Caco-2 (cell line): ENCODE data around the gene GCN1. TPM values are rescaled to one million over a fixed set of nuclear protein-coding genes. Genes with fewer than 3 reads are reported as not detected.

ENCODE experiments used
- BruUV-seq: library from RNA; stranded (reverse); fragments of 400-500 nt; replicated peaks from 2 replicates; lab custom pipeline; 2021; lab: Mats Ljungman, UMichigan
- CTCF ChIA-PET: fragments of 300-600 bp; sonication (Branson Sonifier 250); formaldehyde crosslinking; loops from one replicate; lab custom pipeline; 2022; ENCODE audit warnings: antibody characterized with exemption; lab: Charles Lee
- POLR2A ChIA-PET: fragments of 300-600 bp; sonication (Branson Sonifier 250); formaldehyde crosslinking; loops from one replicate; lab custom pipeline; 2022; ENCODE audit warnings: antibody characterized with exemption; lab: Charles Lee
- DNase-seq, 2 experiments: peaks; one replicate each; pipeline versions ENCODE4 v3.0.0 to v3.0.0-alpha.2; 2020 to 2022
- H3K27me3 ChIP-seq: replicated peaks from 2 replicates; pipeline ENCODE4 v1.6.0; 2011; ENCODE audit warnings: low read length; ENCODE audit not compliant: control insufficient read depth, insufficient read depth
- H3K36me3 ChIP-seq: 2 replicates; pipeline ENCODE4 v1.5.1; 2011; ENCODE audit warnings: low read length; ENCODE audit not compliant: control insufficient read depth, insufficient read depth
- H3K4me1 ChIP-seq: fragments of 250-450 bp; sonication (Bioruptor Pico); 2 replicates; pipeline ENCODE4 v1.5.1; 2020; ENCODE audit warnings: mild to moderate bottlenecking
- H3K4me3 ChIP-seq: 2 replicates; pipeline ENCODE4 v1.5.1; 2011; ENCODE audit warnings: low read depth, mild to moderate bottlenecking, control low read depth, low read length
- H3K9me3 ChIP-seq: fragments of 250-450 bp; sonication (Bioruptor Pico); 2 replicates; pipeline ENCODE4 v1.5.1; 2020; ENCODE audit warnings: mild to moderate bottlenecking, moderate library complexity
- H3K27ac Mint-ChIP-seq: one replicate; pipeline ENCODE4 v1.8.0; 2022; ENCODE audit warnings: mixed read lengths; ENCODE audit not compliant: unreplicated experiment
- H3K27me3 Mint-ChIP-seq: one replicate; pipeline ENCODE4 v1.8.0; 2022; ENCODE audit warnings: mixed read lengths; ENCODE audit not compliant: insufficient read depth, unreplicated experiment
- H3K36me3 Mint-ChIP-seq: one replicate; pipeline ENCODE4 v1.8.0; 2022; ENCODE audit warnings: mild to moderate bottlenecking, mixed read lengths; ENCODE audit not compliant: insufficient read depth, unreplicated experiment
- H3K4me1 Mint-ChIP-seq: one replicate; pipeline ENCODE4 v1.8.0; 2022; ENCODE audit warnings: low read depth, mixed read lengths; ENCODE audit not compliant: unreplicated experiment
- H3K4me3 Mint-ChIP-seq: one replicate; pipeline ENCODE4 v1.8.0; 2022; ENCODE audit warnings: mild to moderate bottlenecking, moderate library complexity, mixed read lengths; ENCODE audit not compliant: unreplicated experiment
- H3K9me3 Mint-ChIP-seq: one replicate; pipeline ENCODE4 v1.8.0; 2022; ENCODE audit warnings: mixed read lengths; ENCODE audit not compliant: unreplicated experiment
- CTCF ChIP-seq, 2 experiments: fragments of 200-600 bp in 1 of 2; IDR thresholded peaks; 1 replicate in 1 of 2; 2 replicates in 1 of 2; pipeline versions ENCODE4 v1.5.1 to v1.8.0; 2011 to 2022; ENCODE audit warnings: antibody characterized with exemption in 1 of 2, control low read depth in 1 of 2, inconsistent platforms in 1 of 2, low read depth in 1 of 2, low read length in 1 of 2, mild to moderate bottlenecking in 1 of 2, moderate library complexity in 1 of 2; ENCODE audit not compliant: insufficient read depth in 1 of 2, severe bottlenecking in 1 of 2, unreplicated experiment in 1 of 2
- intact Hi-C: fragments of 100-400 bp; cut with micrococcal nuclease; formaldehyde crosslinking; loops from one replicate; pipeline ENCODE4 v1.10.0; 2022; ENCODE audit not compliant: unreplicated experiment
- total RNA-seq: library from RNA; stranded (reverse); gene quantifications from 2 replicates; pipeline ENCODE4 v1.2.3, GENCODE V29; 2022

GCN1 gene
- total RNA-seq, 1 experiment from 2014 or later, result 154 TPM

- H3K36me3 Mint-ChIP-seq, result peaks cover 68% of the 10 kb centered on the region
- POLR2A ChIA-PET, result interaction anchor here (0.5 to 2.6 kb wide), 10 partner anchors 8 to 346 kb away, joined by 3 to 36 read pairs (median 6); partner anchors contain the start of genes RNU4-1, RNU4-2, RPLP0 and SIRT4
- no peaks in the 10 kb centered on the region for H3K27me3 Mint-ChIP-seq
- no TSS peak for BruUV-seq
- Histone ChIP-seq H3K9me3 (no peaks in the 10 kb centered on the region), H3K4me1 (peaks cover 26% of the 10 kb centered on the region), H3K4me3 (peak overlapping the region; percentile 86), H3K36me3 (peaks cover 2% of the 10 kb centered on the region; the same call in 1 of the 2 replicates), H3K27me3 (no peaks in the 10 kb centered on the region)
- peaks cover 24% of the 10 kb centered on the region for H3K4me1 Mint-ChIP-seq
- H3K9me3 Mint-ChIP-seq, result no peaks in the 10 kb centered on the region
- DNase-seq, result peak; percentile 96 to 99
- H3K4me3 Mint-ChIP-seq, result peak overlapping the region; percentile 84
- intact Hi-C loops, result loop anchor here (1.0 kb wide), 1 partner anchor 12 kb away; no protein-coding TSS in a partner anchor
- no peak for TF ChIP-seq CTCF (IDR thresholded peaks at IDR 0.05; ENCODE audit: insufficient read depth in 1 of 2, low read depth in 1 of 2, low read length in 1 of 2, severe bottlenecking in 1 of 2, unreplicated experiment in 1 of 2)
- CTCF ChIA-PET, result interaction anchor here (0.5 to 2.2 kb wide), 5 partner anchors 13 to 200 kb away, joined by 3 to 11 read pairs (median 4); no protein-coding TSS in a partner anchor
- peak overlapping the region; percentile 92 for H3K27ac Mint-ChIP-seq
Measured at GRCh38 chr12:120116792-120117651, 77.5 kb downstream of the GCN1 start.

DNA sequence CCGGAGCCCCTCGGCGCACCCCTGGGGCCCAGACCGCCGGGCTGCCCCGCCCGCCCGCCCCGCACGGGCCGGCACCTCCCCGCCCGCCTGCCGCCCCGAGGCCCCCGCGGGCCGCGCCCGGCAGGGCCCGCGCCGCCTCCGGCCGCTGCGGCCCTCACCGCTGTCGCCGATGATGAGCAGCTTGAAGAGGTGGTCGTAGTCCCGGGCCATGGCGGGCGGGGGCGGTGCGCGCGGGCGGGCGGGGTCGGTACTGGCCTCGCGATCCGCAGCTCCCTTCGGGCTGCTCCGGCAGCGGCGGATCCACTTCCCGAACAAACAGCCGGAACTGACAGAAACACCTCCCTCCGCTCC lies 78.1 kb downstream of the GCN1 start, which contains the start of gene RAB35:
TSS of gene RAB35 (minus strand) at position 313 of the 351 bp plus-strand sequence. CDS start at position 210, 103 bp downstream.
- Mint-ChIP-seq H3K4me1 (peaks cover 24% of the 10 kb centered on the region), H3K4me3 (peak within 1 kb of the TSS; percentile 84), H3K36me3 (peaks cover 74% of the 10 kb centered on the region), H3K27ac (peak within 1 kb of the TSS; percentile 92), H3K9me3 (no peaks in the 10 kb centered on the region), H3K27me3 (no peaks in the 10 kb centered on the region)
- no peak for TF ChIP-seq CTCF (IDR thresholded peaks at IDR 0.05; ENCODE audit: insufficient read depth in 1 of 2, low read depth in 1 of 2, low read length in 1 of 2, severe bottlenecking in 1 of 2, unreplicated experiment in 1 of 2)
- Histone ChIP-seq H3K4me3 (peak within 1 kb of the TSS; percentile 86), H3K36me3 (peaks cover 2% of the 10 kb centered on the region; the same call in 1 of the 2 replicates), H3K9me3 (no peaks in the 10 kb centered on the region), H3K4me1 (peaks cover 26% of the 10 kb centered on the region), H3K27me3 (no peaks in the 10 kb centered on the region)
- BruUV-seq, result no TSS peak
- POLR2A ChIA-PET, result interaction anchor here (0.7 to 2.6 kb wide), 5 partner anchors 9 to 176 kb away, joined by 6 to 36 read pairs (median 11); partner anchors contain the start of genes RNU4-1, RNU4-2 and RPLP0
- CTCF ChIA-PET, result interaction anchor here (1.4 to 2.2 kb wide), 2 partner anchors 29 to 112 kb away, joined by 9 to 11 read pairs; no protein-coding TSS in a partner anchor
- no peak for DNase-seq
- intact Hi-C loops, result loop anchor here (1.0 kb wide), 1 partner anchor 11 kb away; no protein-coding TSS in a partner anchor
